HCEC 1CT (cell line): ENCODE results near the gene NME9.

Experiments used
- DNase-seq: peaks from one replicate; pipeline ENCODE4 v3.0.0-alpha.2; 2017

NME9 gene

GRCh38 chr3:138331143-138331894, 1.7 kb upstream of the NME9 start:
- DNase-seq: peak; percentile 33

DNA sequence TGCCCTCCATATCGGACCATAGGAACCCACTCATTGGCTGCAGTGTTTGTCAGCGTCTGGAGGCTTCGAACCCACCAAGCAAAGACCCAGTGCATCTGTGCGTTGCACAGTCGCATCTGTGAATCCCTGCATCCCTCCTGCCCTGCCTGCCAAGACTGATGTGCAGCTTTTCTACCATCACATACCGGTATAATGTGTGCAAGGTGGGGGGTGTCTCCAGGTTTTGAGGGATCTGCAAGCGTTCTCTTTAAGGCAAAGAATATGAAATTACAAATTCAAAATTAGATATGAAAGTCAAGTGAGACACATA, 288 bp upstream of the NME9 start:
- no peak for DNase-seq

GRCh38 chr3:138328341-138328740, 1.3 kb downstream of the NME9 start:
- DNase-seq: peak; percentile 58

GRCh38 chr3:138327831-138328230, 1.8 kb downstream of the NME9 start:
- DNase-seq: no peak

- no peak for DNase-seq
Measured at GRCh38 chr3:138326866-138327595, 2.6 kb downstream of the NME9 start.

- no peak for DNase-seq
Measured at GRCh38 chr3:138325990-138326389, 3.7 kb downstream of the NME9 start.

DNA sequence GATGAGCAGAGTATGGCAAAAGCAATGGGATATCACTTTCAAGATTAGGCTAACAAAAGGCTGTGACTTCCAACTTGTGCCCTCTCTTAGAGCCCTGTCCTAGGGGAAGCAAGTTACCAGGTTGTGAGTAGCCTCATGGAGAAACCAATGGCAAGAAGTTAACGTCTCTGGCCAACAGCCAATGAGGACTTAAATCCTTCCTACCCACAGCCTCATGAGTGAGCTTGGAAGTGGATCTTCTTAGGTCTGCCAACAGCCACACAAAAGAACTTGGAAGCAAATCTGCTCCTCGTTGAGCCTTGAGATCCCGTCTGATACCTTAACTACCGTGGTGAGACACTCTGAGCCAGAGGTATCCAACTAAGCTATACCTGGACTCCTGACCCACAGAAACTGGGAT, 5.7 kb downstream of the NME9 start:
- DNase-seq: no peak

DNA sequence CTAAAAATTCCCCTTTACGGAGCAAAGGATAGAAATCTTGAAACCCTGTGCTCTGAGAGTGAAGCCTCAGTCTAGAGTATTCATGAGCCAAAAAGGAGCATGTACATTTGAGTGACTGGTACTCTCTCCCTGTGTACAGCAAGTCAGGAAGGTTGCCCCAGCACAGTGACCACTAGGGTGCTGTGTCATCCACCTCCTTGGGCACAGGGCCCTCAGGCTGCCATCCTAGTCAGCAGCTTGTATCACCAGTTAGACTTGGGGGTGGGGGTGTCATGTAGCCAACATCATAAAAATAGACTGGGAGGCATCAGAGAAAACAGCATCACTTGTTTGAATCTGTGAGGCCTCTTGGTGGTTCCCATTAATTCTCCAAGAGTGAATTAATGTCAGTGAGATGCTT, 12.0 kb downstream of the NME9 start:
- no peak for DNase-seq

DNA sequence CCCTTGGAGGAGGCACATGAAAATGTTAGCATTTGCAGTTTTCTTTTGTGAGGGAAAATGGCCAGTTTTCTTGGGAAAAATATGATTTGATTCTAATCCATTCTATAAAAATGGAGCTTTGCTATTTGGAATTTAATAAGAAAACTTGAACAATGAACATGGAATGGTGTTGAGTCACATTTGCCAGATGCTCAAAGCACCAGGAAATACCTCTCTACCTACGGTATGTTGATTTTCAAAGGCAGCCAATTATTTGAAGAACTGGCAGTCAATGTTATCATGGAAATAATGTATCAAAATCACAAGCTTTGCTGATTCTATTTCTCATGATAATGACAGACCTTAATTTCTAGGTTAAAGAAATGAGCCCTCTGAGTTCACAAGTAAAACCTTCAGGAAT, 14.9 kb downstream of the NME9 start:
- DNase-seq: no peak

GRCh38 chr3:138310494-138310893, 19.2 kb downstream of the NME9 start:
- DNase-seq: no peak

DNA sequence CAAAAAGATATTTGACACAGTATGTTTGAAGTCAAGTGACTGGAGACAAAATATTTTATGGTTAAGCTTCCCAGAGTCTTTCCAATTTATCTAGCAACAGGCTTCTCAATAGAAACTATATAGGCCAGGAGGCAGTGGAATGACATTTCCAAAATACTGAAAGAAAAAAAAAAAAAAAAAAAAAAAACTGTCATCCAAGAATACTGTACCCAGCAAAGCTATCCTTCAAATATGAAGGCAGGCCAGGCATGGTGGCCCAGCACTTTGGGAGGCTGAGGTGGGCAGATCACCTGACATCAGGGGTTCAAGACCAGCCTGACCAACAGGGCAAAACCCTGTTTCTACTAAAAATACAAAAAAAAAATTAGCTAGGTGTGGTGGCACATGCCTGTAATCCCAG, 20.9 kb downstream of the NME9 start:
- DNase-seq: no peak

GRCh38 chr3:138307899-138308298, 21.8 kb downstream of the NME9 start:
- no peak for DNase-seq

GRCh38 chr3:138303474-138303873, 26.2 kb downstream of the NME9 start:
- DNase-seq: no peak

GRCh38 chr3:138300647-138301046, 29.0 kb downstream of the NME9 start:
- DNase-seq: no peak

GRCh38 chr3:138297876-138298275, 31.8 kb downstream of the NME9 start:
- DNase-seq: no peak

GRCh38 chr3:138297059-138297607, 32.5 kb downstream of the NME9 start:
- no peak for DNase-seq

GRCh38 chr3:138296639-138297038, 33.0 kb downstream of the NME9 start:
- no peak for DNase-seq

- no peak for DNase-seq
Measured at GRCh38 chr3:138289701-138290100, 40.0 kb downstream of the NME9 start.

GRCh38 chr3:138289260-138289659, 40.4 kb downstream of the NME9 start:
- DNase-seq: no peak

- no peak for DNase-seq
Measured at GRCh38 chr3:138284957-138285477, 44.6 kb downstream of the NME9 start.

DNA sequence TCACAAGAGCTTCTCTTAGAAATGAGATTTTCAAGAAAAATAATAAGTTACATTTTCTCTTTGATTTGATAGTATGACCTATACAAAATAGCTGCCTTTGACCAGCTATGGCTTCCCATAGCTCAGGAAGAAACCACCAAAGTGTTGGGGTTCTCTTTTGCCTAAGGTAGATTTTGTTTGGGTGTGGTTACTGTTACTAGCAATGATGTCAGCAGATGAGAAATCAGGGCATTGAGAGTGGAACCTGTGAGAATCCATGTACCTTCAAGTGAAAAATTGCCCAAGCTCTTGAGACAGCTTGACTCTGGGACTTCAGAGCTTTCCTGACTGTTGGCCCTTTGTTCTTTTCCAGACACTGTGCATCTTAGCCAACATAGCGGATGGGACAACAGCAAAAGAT, 45.6 kb downstream of the NME9 start:
- no peak for DNase-seq

DNA sequence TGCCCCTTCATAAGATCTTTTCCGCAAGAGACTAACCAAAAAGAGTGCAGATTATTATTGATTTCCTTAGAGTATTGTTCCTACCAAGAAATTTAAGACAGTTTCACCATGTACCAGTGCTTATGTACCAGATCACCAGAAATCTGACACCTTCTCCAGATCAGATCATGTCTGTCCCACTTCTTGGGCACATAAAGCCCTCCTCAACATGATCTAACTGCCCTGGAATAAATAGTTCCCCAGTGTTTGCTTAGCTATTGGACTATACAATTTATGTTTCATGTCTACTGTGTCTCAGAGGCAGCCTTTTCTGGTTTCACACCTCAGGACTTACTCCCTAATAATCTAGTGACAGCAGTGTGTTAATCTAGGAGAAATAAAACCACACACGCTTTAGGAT, 46.8 kb downstream of the NME9 start:
- DNase-seq: no peak

- no peak for DNase-seq
Measured at GRCh38 chr3:138281561-138281960, 48.1 kb downstream of the NME9 start.

GRCh38 chr3:138271189-138271794, 58.4 kb downstream of the NME9 start:
- DNase-seq: no peak
